ENCODE data around the gene CYP4A22.
"Not testable (repeated sequence)": the region's sequence is repeated elsewhere in the genome, so short reads cannot be mapped to it uniquely, and the experiment has no call there.

Gene CYP4A22

DNA sequence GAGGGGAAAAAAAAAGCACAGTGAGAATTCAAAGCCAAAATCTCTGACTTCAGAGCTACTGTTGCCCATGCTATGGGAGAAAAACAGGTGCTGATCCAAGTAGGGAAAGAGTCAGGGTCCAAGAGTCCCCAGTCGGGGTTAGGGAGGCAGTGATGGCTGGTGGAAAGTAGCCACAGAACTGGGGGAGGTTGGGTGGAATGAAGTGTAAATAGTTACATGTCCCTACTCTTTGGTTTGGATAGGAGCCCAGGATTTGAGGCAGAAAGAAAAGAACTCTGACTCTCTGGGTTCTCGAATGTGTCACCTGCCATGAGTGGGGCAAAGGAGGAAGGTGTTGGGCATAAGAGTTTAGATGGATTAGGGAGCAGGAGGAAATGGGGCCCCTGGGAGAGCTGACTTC is 8.4 kb upstream of the CYP4A22 start:
- H3K4me1 ChIP-seq (ENCODE audit: insufficient read depth, low read length); H3K4me3 ChIP-seq (ENCODE audit: low read depth in 1 of 2, low read length in 2 of 2); H3K27me3 ChIP-seq (ENCODE audit: control insufficient read depth in 1 of 2, insufficient read depth in 2 of 2, low read length in 2 of 2); H3K9me3 ChIP-seq (ENCODE audit: low read length); H3K36me3 ChIP-seq (ENCODE audit: insufficient read depth, low read length); H3K9ac ChIP-seq (ENCODE audit: low read length); H3K27ac ChIP-seq (ENCODE audit: low read depth, low read length): not testable (repeated sequence)

DNA sequence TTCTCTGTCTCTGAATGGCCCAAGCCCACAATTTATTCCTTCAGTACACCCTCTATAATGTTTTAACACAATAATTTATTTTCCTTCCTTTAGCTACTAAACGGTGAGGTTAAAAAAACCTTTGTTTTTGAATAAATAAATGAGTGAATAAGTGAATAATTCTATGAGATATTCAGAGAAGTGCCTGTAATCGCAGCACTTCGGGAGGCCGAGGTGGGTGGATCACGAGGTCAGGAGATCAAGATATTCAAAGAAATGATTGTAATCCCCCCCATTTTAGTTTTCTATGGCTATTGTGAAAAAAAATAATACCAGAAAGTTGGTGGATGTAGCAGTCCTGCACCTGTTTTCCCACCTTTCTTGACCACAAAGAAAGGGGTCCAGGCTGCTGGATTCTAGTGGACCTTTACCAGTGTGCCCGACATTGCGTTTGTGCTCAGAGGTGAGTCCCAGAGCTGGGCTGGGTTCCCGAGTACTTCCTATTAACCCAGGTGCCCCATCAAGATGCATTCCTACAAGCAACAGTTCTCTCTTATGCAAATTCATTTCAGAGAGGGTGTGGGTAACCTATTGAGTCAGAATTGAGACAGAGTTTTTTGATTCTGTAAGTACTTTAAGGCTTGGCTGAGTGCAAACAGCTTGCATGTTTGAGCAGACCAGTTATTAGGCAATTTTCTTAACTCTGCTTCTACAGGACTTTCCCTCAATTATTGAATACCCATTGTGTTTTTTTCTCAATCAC is 7.6 kb upstream of the CYP4A22 start:
- not testable (repeated sequence) for H3K36me3 ChIP-seq (ENCODE audit: insufficient read depth, low read length); H3K9me3 ChIP-seq (ENCODE audit: low read length); H3K4me1 ChIP-seq (ENCODE audit: insufficient read depth, low read length); H3K27me3 ChIP-seq (ENCODE audit: control insufficient read depth in 1 of 2, insufficient read depth in 2 of 2, low read length in 2 of 2); H3K4me3 ChIP-seq (ENCODE audit: low read depth in 1 of 2, low read length in 2 of 2); H3K27ac ChIP-seq (ENCODE audit: low read depth, low read length); H3K9ac ChIP-seq (ENCODE audit: low read length)

DNA sequence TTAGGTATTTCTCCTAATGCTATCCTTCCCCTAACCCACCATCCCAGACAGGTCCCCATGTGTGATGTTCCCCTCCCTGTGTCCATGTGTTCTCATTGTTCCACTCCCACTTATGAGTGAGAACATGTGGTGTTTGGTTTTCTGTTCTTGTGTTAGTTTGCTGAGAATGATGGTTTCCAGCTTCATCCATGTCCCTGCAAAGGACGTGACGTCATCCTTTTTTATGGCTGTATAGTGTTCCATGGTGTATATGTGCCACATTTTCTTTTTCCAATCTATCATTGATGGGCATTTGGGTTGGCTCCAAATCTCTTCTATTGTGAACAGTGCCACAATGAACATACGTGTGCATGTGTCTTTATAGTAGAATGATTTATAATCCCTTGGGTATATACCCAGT is 4.6 kb upstream of the CYP4A22 start:
- H3K27ac ChIP-seq (ENCODE audit: low read depth, low read length); H3K9ac ChIP-seq (ENCODE audit: low read length); H3K36me3 ChIP-seq (ENCODE audit: insufficient read depth, low read length); H3K27me3 ChIP-seq (ENCODE audit: control insufficient read depth in 1 of 2, insufficient read depth in 2 of 2, low read length in 2 of 2); H3K4me1 ChIP-seq (ENCODE audit: insufficient read depth, low read length); H3K4me3 ChIP-seq (ENCODE audit: low read depth in 1 of 2, low read length in 2 of 2); H3K9me3 ChIP-seq (ENCODE audit: low read length): not testable (repeated sequence)

DNA sequence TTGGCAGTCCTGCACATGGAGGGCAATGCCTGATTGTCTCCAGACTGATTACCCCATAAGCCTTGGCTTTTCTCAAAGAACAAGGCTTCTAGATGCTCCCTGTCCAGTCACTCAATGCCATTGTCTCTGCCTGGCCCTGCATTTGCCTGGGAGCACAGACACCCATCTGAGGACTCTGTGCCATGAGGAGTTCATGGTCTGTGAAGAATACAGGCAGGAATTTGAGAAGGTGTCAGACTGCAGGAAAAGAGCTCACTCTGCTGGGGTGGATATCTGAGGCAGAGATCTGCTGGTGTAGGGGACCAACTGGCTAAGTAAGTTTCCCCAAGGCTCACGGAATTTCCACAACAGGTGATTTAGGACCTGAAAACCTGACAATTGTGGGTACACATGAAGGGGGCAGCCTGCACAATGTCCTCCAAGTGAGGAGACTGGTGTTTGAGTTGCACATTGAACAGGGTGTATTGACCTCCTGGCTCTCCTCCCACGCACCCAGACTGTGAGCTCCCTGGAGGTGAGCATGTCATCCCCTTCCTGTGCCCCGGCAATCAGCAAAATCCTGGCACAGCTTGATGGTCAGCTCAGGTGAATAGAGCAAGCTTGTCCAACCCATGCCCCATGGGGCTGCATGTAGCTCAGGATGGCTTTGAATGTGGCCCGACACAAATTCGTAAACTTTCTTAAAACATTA is 829 bp downstream of the CYP4A22 start:
- no peaks in the 10 kb centered on the region for H3K4me1 ChIP-seq (ENCODE audit: insufficient read depth, low read length)
- H3K9ac ChIP-seq (ENCODE audit: low read length): no peak overlapping the region
- no peaks in the 10 kb centered on the region for H3K27me3 ChIP-seq (ENCODE audit: control insufficient read depth in 1 of 2, insufficient read depth in 2 of 2, low read length in 2 of 2)
- H3K27ac ChIP-seq (ENCODE audit: low read depth, low read length): no peak overlapping the region
- no peak overlapping the region for H3K4me3 ChIP-seq (ENCODE audit: low read depth in 1 of 2, low read length in 2 of 2)
- H3K9me3 ChIP-seq (ENCODE audit: low read length): no peaks in the 10 kb centered on the region
- no peaks in the 10 kb centered on the region for H3K36me3 ChIP-seq (ENCODE audit: insufficient read depth, low read length)

DNA sequence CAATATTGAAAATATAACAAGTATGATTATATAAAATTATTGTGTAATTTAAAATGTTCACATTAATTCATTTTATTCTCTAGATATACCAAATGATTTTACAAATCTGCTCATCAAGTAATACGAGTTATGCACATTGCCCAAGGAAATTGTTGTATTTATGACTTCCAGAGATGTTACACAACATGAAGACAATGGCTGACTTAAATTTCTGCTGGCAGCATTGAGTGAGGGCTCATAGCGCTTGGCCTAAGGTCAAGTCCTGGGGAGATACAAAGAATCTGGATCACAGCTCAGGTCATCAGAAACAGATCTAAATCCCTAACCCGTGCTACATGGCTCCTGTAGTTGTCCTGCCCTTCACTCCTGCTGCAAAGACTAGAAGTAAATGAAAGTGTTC is 3.1 kb downstream of the CYP4A22 start:
- not testable (repeated sequence) for H3K36me3 ChIP-seq (ENCODE audit: insufficient read depth, low read length)

DNA sequence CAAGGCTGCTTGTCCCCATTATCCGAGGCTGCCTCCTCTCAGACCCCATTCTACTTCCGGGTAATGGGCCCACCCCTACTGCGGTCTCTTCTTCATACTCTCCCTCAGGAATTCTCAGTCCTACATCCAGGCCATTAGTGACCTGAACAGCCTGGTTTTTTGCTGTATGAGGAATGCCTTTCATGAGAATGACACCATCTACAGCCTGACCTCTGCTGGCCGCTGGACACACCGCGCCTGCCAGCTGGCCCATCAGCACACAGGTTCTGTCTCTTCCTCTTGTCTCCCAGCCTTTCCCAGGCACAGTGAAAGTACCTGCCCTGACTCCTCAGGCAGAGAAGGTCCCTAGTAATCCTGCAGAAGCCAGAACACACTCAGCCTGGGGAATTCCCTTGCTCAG is 6.4 kb downstream of the CYP4A22 start:
- not testable (repeated sequence) for H3K36me3 ChIP-seq (ENCODE audit: insufficient read depth, low read length); H3K27ac ChIP-seq (ENCODE audit: low read depth, low read length); H3K27me3 ChIP-seq (ENCODE audit: control insufficient read depth in 1 of 2, insufficient read depth in 2 of 2, low read length in 2 of 2); H3K9ac ChIP-seq (ENCODE audit: low read length); H3K9me3 ChIP-seq (ENCODE audit: low read length); H3K4me1 ChIP-seq (ENCODE audit: insufficient read depth, low read length); H3K4me3 ChIP-seq (ENCODE audit: low read depth in 1 of 2, low read length in 2 of 2)

More for the DNA sequence above, 3.1 kb downstream of the CYP4A22 start:
- H3K27me3 ChIP-seq (ENCODE audit: control insufficient read depth in 1 of 2, insufficient read depth in 2 of 2, low read length in 2 of 2); H3K9ac ChIP-seq (ENCODE audit: low read length); H3K4me3 ChIP-seq (ENCODE audit: low read depth in 1 of 2, low read length in 2 of 2); H3K9me3 ChIP-seq (ENCODE audit: low read length); H3K4me1 ChIP-seq (ENCODE audit: insufficient read depth, low read length); H3K27ac ChIP-seq (ENCODE audit: low read depth, low read length): not testable (repeated sequence)

DNA sequence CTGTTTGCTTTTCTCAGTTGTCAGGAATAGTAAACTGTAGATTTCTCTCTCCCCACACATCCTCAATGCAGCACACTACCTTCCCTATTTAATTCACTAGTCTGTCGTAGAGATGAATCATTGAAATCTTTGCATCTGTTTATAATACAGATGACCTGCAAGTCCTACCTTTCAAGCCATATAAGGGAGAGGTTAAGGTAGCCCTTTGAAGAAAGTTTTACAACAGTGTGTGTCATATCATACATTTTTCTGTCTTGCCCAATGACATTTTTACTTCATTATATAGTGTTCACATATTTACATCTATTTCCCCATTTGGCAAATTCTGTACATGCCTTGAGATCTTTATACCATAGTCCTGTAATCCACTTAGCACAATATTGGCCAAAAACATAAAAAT is 9.3 kb downstream of the CYP4A22 start:
- not testable (repeated sequence) for H3K27ac ChIP-seq (ENCODE audit: low read depth, low read length); H3K27me3 ChIP-seq (ENCODE audit: control insufficient read depth in 1 of 2, insufficient read depth in 2 of 2, low read length in 2 of 2); H3K36me3 ChIP-seq (ENCODE audit: insufficient read depth, low read length); H3K4me3 ChIP-seq (ENCODE audit: low read depth in 1 of 2, low read length in 2 of 2); H3K4me1 ChIP-seq (ENCODE audit: insufficient read depth, low read length); H3K9me3 ChIP-seq (ENCODE audit: low read length); H3K9ac ChIP-seq (ENCODE audit: low read length)

GRCh38 chr1:47147047-47147785 is 10.0 kb downstream of the CYP4A22 start:
- H3K4me3 ChIP-seq (ENCODE audit: low read depth in 1 of 2, low read length in 2 of 2): no peak overlapping the region
- no peaks in the 10 kb centered on the region for H3K9me3 ChIP-seq (ENCODE audit: low read length)
- H3K4me1 ChIP-seq (ENCODE audit: insufficient read depth, low read length): no peaks in the 10 kb centered on the region
- no peaks in the 10 kb centered on the region for H3K36me3 ChIP-seq (ENCODE audit: insufficient read depth, low read length)
- no peak overlapping the region for H3K27ac ChIP-seq (ENCODE audit: low read depth, low read length)
- H3K9ac ChIP-seq (ENCODE audit: low read length): no peak overlapping the region
- H3K27me3 ChIP-seq (ENCODE audit: control insufficient read depth in 1 of 2, insufficient read depth in 2 of 2, low read length in 2 of 2): no peaks in the 10 kb centered on the region

GRCh38 chr1:47149162-47149561 is 11.9 kb downstream of the CYP4A22 start:
- not testable (repeated sequence) for H3K27me3 ChIP-seq (ENCODE audit: control insufficient read depth in 1 of 2, insufficient read depth in 2 of 2, low read length in 2 of 2); H3K4me1 ChIP-seq (ENCODE audit: insufficient read depth, low read length); H3K36me3 ChIP-seq (ENCODE audit: insufficient read depth, low read length); H3K4me3 ChIP-seq (ENCODE audit: low read depth in 1 of 2, low read length in 2 of 2); H3K27ac ChIP-seq (ENCODE audit: low read depth, low read length); H3K9ac ChIP-seq (ENCODE audit: low read length); H3K9me3 ChIP-seq (ENCODE audit: low read length)

DNA sequence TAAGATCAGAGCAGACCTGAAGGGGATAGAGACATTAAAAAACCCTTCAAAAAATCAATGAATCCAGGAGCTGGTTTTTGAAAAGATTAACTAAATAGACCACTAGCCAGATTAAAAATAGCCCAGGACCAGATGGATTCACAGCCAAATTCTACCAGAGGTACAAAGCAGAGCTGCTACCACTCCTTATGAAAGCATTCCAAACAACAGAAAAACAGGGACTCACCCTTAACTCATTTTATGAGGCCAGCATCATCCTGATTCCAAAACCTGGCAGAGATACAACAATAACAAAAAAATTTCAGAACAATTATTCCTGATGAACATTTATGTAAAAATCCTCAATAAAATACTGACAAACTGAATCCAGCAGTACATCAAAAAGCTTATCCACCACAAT is 19.2 kb downstream of the CYP4A22 start:
- not testable (repeated sequence) for H3K4me1 ChIP-seq (ENCODE audit: insufficient read depth, low read length); H3K9me3 ChIP-seq (ENCODE audit: low read length); H3K4me3 ChIP-seq (ENCODE audit: low read depth in 1 of 2, low read length in 2 of 2); H3K27me3 ChIP-seq (ENCODE audit: control insufficient read depth in 1 of 2, insufficient read depth in 2 of 2, low read length in 2 of 2); H3K36me3 ChIP-seq (ENCODE audit: insufficient read depth, low read length); H3K27ac ChIP-seq (ENCODE audit: low read depth, low read length); H3K9ac ChIP-seq (ENCODE audit: low read length)

DNA sequence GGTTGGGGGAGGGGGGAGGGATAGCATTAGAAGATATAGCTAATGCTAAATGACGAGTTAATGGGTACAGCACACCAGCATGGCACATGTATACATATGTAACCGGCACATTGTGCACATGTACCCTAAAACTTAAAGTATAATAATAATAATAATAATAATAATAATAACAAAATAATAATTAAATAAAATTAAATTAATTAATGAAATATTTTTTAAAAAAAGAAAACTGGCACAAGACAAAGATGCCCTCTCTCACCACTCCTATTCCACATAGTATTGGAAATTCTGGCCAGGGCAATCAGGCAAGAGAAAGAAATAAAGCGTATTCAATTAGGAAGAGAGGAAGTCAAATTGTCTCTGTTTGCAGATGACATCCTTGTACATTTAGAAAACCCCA is 20.7 kb downstream of the CYP4A22 start:
- H3K9ac ChIP-seq (ENCODE audit: low read length): not testable (repeated sequence)

GRCh38 chr1:47160716-47161115 is 23.5 kb downstream of the CYP4A22 start:
- H3K27ac ChIP-seq (ENCODE audit: low read depth, low read length): no peak overlapping the region
- no peak overlapping the region for H3K4me3 ChIP-seq (ENCODE audit: low read depth in 1 of 2, low read length in 2 of 2)
- H3K4me1 ChIP-seq (ENCODE audit: insufficient read depth, low read length): no peaks in the 10 kb centered on the region
- no peaks in the 10 kb centered on the region for H3K27me3 ChIP-seq (ENCODE audit: control insufficient read depth in 1 of 2, insufficient read depth in 2 of 2, low read length in 2 of 2)
- H3K36me3 ChIP-seq (ENCODE audit: insufficient read depth, low read length): no peaks in the 10 kb centered on the region
- peaks cover 6% of the 10 kb centered on the region for H3K9me3 ChIP-seq (ENCODE audit: low read length)
- no peak overlapping the region for H3K9ac ChIP-seq (ENCODE audit: low read length)

More for the DNA sequence above, 20.7 kb downstream of the CYP4A22 start:
- not testable (repeated sequence) for H3K4me3 ChIP-seq (ENCODE audit: low read depth in 1 of 2, low read length in 2 of 2); H3K27ac ChIP-seq (ENCODE audit: low read depth, low read length); H3K36me3 ChIP-seq (ENCODE audit: insufficient read depth, low read length); H3K27me3 ChIP-seq (ENCODE audit: control insufficient read depth in 1 of 2, insufficient read depth in 2 of 2, low read length in 2 of 2); H3K9me3 ChIP-seq (ENCODE audit: low read length); H3K4me1 ChIP-seq (ENCODE audit: insufficient read depth, low read length)
